CD14-positive monocyte (primary cell): ENCODE measurements around the gene TMEM170A. TPM values are rescaled to one million over a fixed set of nuclear protein-coding genes. Genes with fewer than 3 reads are reported as not detected.
"Not testable (repeated sequence)": the region's sequence is repeated elsewhere in the genome, so short reads cannot be mapped to it uniquely, and the experiment has no call there.

Source experiments
- DNase-seq, 3 donors: peaks; one replicate each; pipeline ENCODE4 v3.0.0-alpha.2; 2011 to 2022
- H2AFZ ChIP-seq: 2 replicates; pipeline ENCODE4 v1.6.0; 2012; ENCODE audit warnings: mild to moderate bottlenecking, low read depth, low read length, inconsistent platforms; ENCODE audit not compliant: insufficient read depth, poor library complexity, severe bottlenecking
- H3K27ac ChIP-seq, 2 donors: 1 replicate in 1 of 2; 2 replicates in 1 of 2; pipeline ENCODE4 v1.5.1; 2012 to 2013; ENCODE audit warnings: low read length in 2 of 2, control low read depth in 1 of 2, inconsistent platforms in 1 of 2, low read depth in 1 of 2, mild to moderate bottlenecking in 1 of 2
- H3K27me3 ChIP-seq, 2 donors: one replicate each; pipeline versions ENCODE4 v1.6.0 to v1.6.1; 2011 to 2013; ENCODE audit warnings: low read length in 2 of 2; ENCODE audit not compliant: control insufficient read depth in 2 of 2, insufficient read depth in 2 of 2
- H3K36me3 ChIP-seq, 2 donors: replicated peaks in 1 of 2; 1 replicate in 1 of 2; 2 replicates in 1 of 2; pipeline versions ENCODE4 v1.5.1 to v1.6.1; 2012 to 2013; ENCODE audit warnings: low read length in 2 of 2, control low read depth in 1 of 2, inconsistent platforms in 1 of 2, mild to moderate bottlenecking in 1 of 2; ENCODE audit not compliant: insufficient read depth in 2 of 2, control insufficient read depth in 1 of 2
- H3K4me1 ChIP-seq, 2 donors: 1 replicate in 1 of 2; 2 replicates in 1 of 2; pipeline versions ENCODE4 v1.5.1 to v1.6.1; 2012 to 2013; ENCODE audit warnings: low read length in 2 of 2, control low read depth in 1 of 2, inconsistent platforms in 1 of 2, mild to moderate bottlenecking in 1 of 2, moderate library complexity in 1 of 2; ENCODE audit not compliant: insufficient read depth in 2 of 2, control insufficient read depth in 1 of 2
- H3K4me2 ChIP-seq: replicated peaks from 2 replicates; pipeline ENCODE3; 2012; ENCODE audit warnings: low read length, moderate library complexity, mild to moderate bottlenecking; ENCODE audit not compliant: poor library complexity, severe bottlenecking; ENCODE audit errors: extremely low read depth
- H3K4me3 ChIP-seq, 3 experiments: fragments of 200-600 bp in 1 of 3; sonication (generic) in 1 of 3; replicated peaks in 1 of 3; 1 replicate in 2 of 3; 2 replicates in 1 of 3; pipeline ENCODE4 v1.5.1; 2011 to 2013; ENCODE audit warnings: low read length in 3 of 3, mild to moderate bottlenecking in 3 of 3, control low read depth in 2 of 3, low read depth in 2 of 3, inconsistent platforms in 1 of 3, moderate library complexity in 1 of 3
- H3K79me2 ChIP-seq: 2 replicates; pipeline ENCODE4 v1.6.0; 2012; ENCODE audit warnings: mild to moderate bottlenecking, control low read depth, inconsistent platforms, low read length, moderate library complexity; ENCODE audit not compliant: insufficient read depth
- H3K9ac ChIP-seq: 2 replicates; pipeline ENCODE4 v1.6.0; 2017; ENCODE audit warnings: low read length, mild to moderate bottlenecking; ENCODE audit not compliant: insufficient read depth, poor library complexity, severe bottlenecking
- H3K9me3 ChIP-seq, 2 donors: replicated peaks in 1 of 2; 1 replicate in 1 of 2; 2 replicates in 1 of 2; pipeline versions ENCODE4 v1.5.1 to v1.6.1; 2012 to 2013; ENCODE audit warnings: low read length in 2 of 2, control low read depth in 1 of 2; ENCODE audit not compliant: control insufficient read depth in 1 of 2, insufficient read depth in 1 of 2
- H4K20me1 ChIP-seq: 2 replicates; pipeline ENCODE4 v1.6.0; 2012; ENCODE audit warnings: mild to moderate bottlenecking, low read length, control low read depth, moderate library complexity; ENCODE audit not compliant: insufficient read depth
- H3K27ac Mint-ChIP-seq, 7 donors: one replicate each; pipeline ENCODE4 v1.8.0; 2020; ENCODE audit warnings: mild to moderate bottlenecking in 7 of 7, mixed read lengths in 7 of 7, moderate library complexity in 6 of 7, inconsistent platforms in 2 of 7
- H3K27me3 Mint-ChIP-seq, 3 donors: one replicate each; pipeline ENCODE4 v1.8.0; 2021 to 2022; ENCODE audit warnings: low read depth in 3 of 3, mild to moderate bottlenecking in 3 of 3, mixed read lengths in 3 of 3, moderate library complexity in 3 of 3, inconsistent platforms in 1 of 3
- H3K36me3 Mint-ChIP-seq, 2 donors: one replicate each; pipeline ENCODE4 v1.8.0; 2020; ENCODE audit warnings: mixed read lengths in 2 of 2, inconsistent platforms in 1 of 2, mild to moderate bottlenecking in 1 of 2
- H3K4me1 Mint-ChIP-seq: one replicate; pipeline ENCODE4 v1.8.0; 2020; ENCODE audit warnings: mild to moderate bottlenecking, mixed read lengths
- H3K4me3 Mint-ChIP-seq, 2 donors: one replicate each; pipeline ENCODE4 v1.8.0; 2020; ENCODE audit warnings: mild to moderate bottlenecking in 2 of 2, mixed read lengths in 2 of 2, moderate library complexity in 1 of 2
- H3K9me3 Mint-ChIP-seq, 7 donors: one replicate each; pipeline ENCODE4 v1.8.0; 2020 to 2022; ENCODE audit warnings: mixed read lengths in 7 of 7, mild to moderate bottlenecking in 6 of 7, moderate library complexity in 6 of 7, inconsistent platforms in 2 of 7
- CTCF ChIP-seq: fragments of 200-600 bp; IDR thresholded peaks from one replicate; pipeline ENCODE4 v1.8.0; 2022; ENCODE audit warnings: antibody characterized with exemption, mild to moderate bottlenecking
- WGBS: methylation state at CpG from one replicate; pipeline ENCODE4 v1.1.5; 2013; ENCODE audit warnings: missing lambda C conversion rate; ENCODE audit not compliant: insufficient coverage; 5-methylcytosine and 5-hydroxymethylcytosine counted together
- intact Hi-C, 2 donors: fragments of 100-400 bp; cut with micrococcal nuclease; formaldehyde crosslinking; loops; one replicate each; pipeline versions ENCODE4 v1.15.0 to v1.15.1; 2023
- polyA plus RNA-seq, 3 donors: library from polyadenylated mRNA; depleted of rRNA in 1 of 3; unstranded in 2 of 3; stranded (reverse) in 1 of 3; fragments of 300-500 nt in 2 of 3; fragments of >200 nt in 1 of 3; fragmentation: Illumina TruSeq in 2 of 3; gene quantifications; 1 replicate in 2 of 3; 2 replicates in 1 of 3; pipeline ENCODE4 v1.2.3, GENCODE V29; 2012 to 2021

TMEM170A gene
- polyA plus RNA-seq, 3 donors: 17.9 to 31.6 (median 25.4) TPM

GRCh38 chr16:75502916-75503605, 38.6 kb upstream of the TMEM170A start:
- Mint-ChIP-seq H3K4me1 (peaks cover 22% of the 10 kb centered on the region), H3K36me3 (no peaks in the 10 kb centered on the region), H3K9me3 (no peaks in the 10 kb centered on the region), H3K27me3 (peaks cover 2 to 8% (median 3%) of the 10 kb centered on the region in 3 donors), H3K27ac (peak overlapping the region in 1 of 7 donors; percentile 79), H3K4me3 (no peak overlapping the region)
- H3K9me3 ChIP-seq: no peaks in the 10 kb centered on the region
- no peak overlapping the region for H3K9ac ChIP-seq
- intact Hi-C loops: no loop called here
- no peak overlapping the region for H3K27ac ChIP-seq
- no peaks in the 10 kb centered on the region for H4K20me1 ChIP-seq
- H3K4me2 ChIP-seq: no peak overlapping the region
- H2AFZ ChIP-seq: no peak overlapping the region
- H3K4me1 ChIP-seq: peaks cover 18 to 20% of the 10 kb centered on the region in 2 donors
- H3K79me2 ChIP-seq: no peaks in the 10 kb centered on the region
- TF ChIP-seq CTCF: no peak
- H3K36me3 ChIP-seq: no peaks in the 10 kb centered on the region
- no peak overlapping the region for H3K4me3 ChIP-seq
- H3K27me3 ChIP-seq: peaks cover 0 to under 1% of the 10 kb centered on the region in 2 donors
- WGBS: 92% methylated on average over 3 of the region's 4 CpGs
- DNase-seq: no peak

- H3K9me3 Mint-ChIP-seq, H3K79me2 ChIP-seq, H3K9me3 ChIP-seq, H3K27me3 ChIP-seq, H3K4me3 Mint-ChIP-seq, H3K36me3 Mint-ChIP-seq, H3K9ac ChIP-seq, DNase-seq, intact Hi-C loops, H3K36me3 ChIP-seq, H3K27ac ChIP-seq, H3K4me2 ChIP-seq, H2AFZ ChIP-seq, H3K4me3 ChIP-seq, H4K20me1 ChIP-seq: not testable (repeated sequence)
- Mint-ChIP-seq H3K4me1 (peaks cover 14% of the 10 kb centered on the region), H3K27ac (peak overlapping the region in 1 of 7 donors; percentile 38), H3K27me3 (peaks cover 8 to 18% (median 9%) of the 10 kb centered on the region in 3 donors)
- no CpG with 5 or more reads among the region's 6 CpGs for WGBS
- H3K4me1 ChIP-seq: peaks cover 15 to 16% of the 10 kb centered on the region in 2 donors
These were observed 37.3 kb upstream of the TMEM170A start for GRCh38 chr16:75501820-75502219.
